ENCODE measurements around the gene UBE2V1.

The UBE2V1 gene

GRCh38 chr20:50110141-50111047 is 2.6 kb downstream of the UBE2V1 start:
- H3K4me3 ChIP-seq (ENCODE audit: insufficient read depth in 1 of 2, low read depth in 1 of 2, low read length in 2 of 2) = peak overlapping the region in 1 of 2 experiments; percentile 90
- no peaks in the 10 kb centered on the region for H3K9me3 ChIP-seq (ENCODE audit: control insufficient read depth, low read length)
- H2BK120ac ChIP-seq (ENCODE audit: low read depth, low read length) = no peak overlapping the region
- H4K8ac ChIP-seq (ENCODE audit: low read length) = no peak overlapping the region
- H3K9ac ChIP-seq (ENCODE audit: low read length) = peak overlapping the region; percentile 97
- no peak overlapping the region for H2BK12ac ChIP-seq (ENCODE audit: low read length in 2 of 2)
- no peak overlapping the region for H2AFZ ChIP-seq (ENCODE audit: low read depth, low read length)
- peaks cover 10% of the 10 kb centered on the region for H3K79me1 ChIP-seq (replicated peaks; ENCODE audit: low read length, poor library complexity, severe bottlenecking)
- H3K36me3 ChIP-seq (ENCODE audit: control insufficient read depth in 1 of 2, insufficient read depth in 2 of 2, low read depth in 1 of 2, low read length in 2 of 2) = peaks cover 3 to 27% of the 10 kb centered on the region in 2 experiments
- no peaks in the 10 kb centered on the region for H3K27me3 ChIP-seq (ENCODE audit: control insufficient read depth in 1 of 2, insufficient read depth in 1 of 2, low read length in 2 of 2)
- no peak overlapping the region for H2BK5ac ChIP-seq (ENCODE audit: low read depth, low read length, poor library complexity, severe bottlenecking)
- 44% methylated on average over 3 of the region's 4 CpGs for WGBS
- no peak overlapping the region for H3K14ac ChIP-seq (ENCODE audit: low read length in 2 of 2)
- no peak overlapping the region for H3K27ac ChIP-seq (ENCODE audit: low read length, poor library complexity, severe bottlenecking)
- H4K91ac ChIP-seq (ENCODE audit: low read length) = no peak overlapping the region
- no peak overlapping the region for H3K18ac ChIP-seq (ENCODE audit: low read depth in 1 of 2, low read length in 2 of 2)
- H3K23ac ChIP-seq (ENCODE audit: low read length in 2 of 2) = no peak overlapping the region
- H2BK15ac ChIP-seq (ENCODE audit: low read depth, poor library complexity, severe bottlenecking) = no peak overlapping the region
- H3K4me1 ChIP-seq (ENCODE audit: control insufficient read depth, insufficient read depth, low read depth, low read length) = peaks cover 24% of the 10 kb centered on the region
- DNase-seq = peak; percentile 50
- no peak overlapping the region for H3K4me2 ChIP-seq (ENCODE audit: low read length, poor library complexity, severe bottlenecking)
- H2AK5ac ChIP-seq (ENCODE audit: low read length, severe bottlenecking) = no peak overlapping the region
- no peak overlapping the region for H3K4ac ChIP-seq (ENCODE audit: low read depth in 1 of 2, low read length in 2 of 2)

DNA sequence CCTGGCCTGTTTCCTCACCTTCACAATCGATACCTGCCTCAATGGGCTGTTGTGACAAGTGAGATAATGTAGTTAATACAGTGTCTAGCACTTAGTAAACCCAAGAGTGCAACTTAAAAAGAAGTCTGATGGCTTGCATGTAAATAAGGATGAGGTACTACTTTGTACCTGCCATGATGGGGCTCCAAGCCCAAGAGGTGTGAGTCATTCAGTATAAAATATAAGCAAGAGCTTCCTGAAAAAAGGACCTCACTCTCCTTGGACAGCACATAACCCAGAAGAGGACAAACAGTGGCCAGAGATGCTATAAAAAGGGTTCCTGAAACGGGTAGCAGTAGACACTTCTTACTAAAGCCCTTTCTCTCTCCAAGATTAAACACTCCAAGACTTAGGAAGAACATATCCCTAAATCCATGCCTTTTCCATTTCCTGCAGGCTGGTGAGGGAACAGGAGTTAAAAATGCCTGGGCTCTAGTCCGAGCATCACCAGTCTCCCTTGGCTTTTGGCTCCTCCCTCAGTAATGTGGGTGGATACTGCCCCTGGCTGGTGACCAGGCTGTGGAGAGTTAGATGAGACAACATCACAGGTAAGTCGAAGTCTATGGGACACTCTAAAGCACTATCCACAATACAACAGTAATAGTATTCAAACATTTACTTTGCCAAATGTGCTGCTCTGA is 4.3 kb downstream of the UBE2V1 start:
- Histone ChIP-seq H3K27ac (ENCODE audit: low read length, poor library complexity, severe bottlenecking) (no peak overlapping the region), H2AFZ (ENCODE audit: low read depth, low read length) (no peak overlapping the region), H2AK5ac (ENCODE audit: low read length, severe bottlenecking) (no peak overlapping the region), H3K4me3 (ENCODE audit: insufficient read depth in 1 of 2, low read depth in 1 of 2, low read length in 2 of 2) (no peak overlapping the region), H2BK5ac (ENCODE audit: low read depth, low read length, poor library complexity, severe bottlenecking) (no peak overlapping the region), H4K8ac (ENCODE audit: low read length) (no peak overlapping the region), H3K4ac (ENCODE audit: low read depth in 1 of 2, low read length in 2 of 2) (no peak overlapping the region), H3K27me3 (ENCODE audit: control insufficient read depth in 1 of 2, insufficient read depth in 1 of 2, low read length in 2 of 2) (no peaks in the 10 kb centered on the region), H3K4me2 (ENCODE audit: low read length, poor library complexity, severe bottlenecking) (no peak overlapping the region), H3K9me3 (ENCODE audit: control insufficient read depth, low read length) (no peaks in the 10 kb centered on the region), H2BK12ac (ENCODE audit: low read length in 2 of 2) (no peak overlapping the region), H3K36me3 (ENCODE audit: control insufficient read depth in 1 of 2, insufficient read depth in 2 of 2, low read depth in 1 of 2, low read length in 2 of 2) (peaks cover 3 to 27% of the 10 kb centered on the region in 2 experiments), H3K79me1 (replicated peaks; ENCODE audit: low read length, poor library complexity, severe bottlenecking) (peaks cover 2% of the 10 kb centered on the region), H3K18ac (ENCODE audit: low read depth in 1 of 2, low read length in 2 of 2) (no peak overlapping the region), H2BK120ac (ENCODE audit: low read depth, low read length) (no peak overlapping the region), H3K9ac (ENCODE audit: low read length) (no peak overlapping the region), H3K23ac (ENCODE audit: low read length in 2 of 2) (no peak overlapping the region), H2BK15ac (ENCODE audit: low read depth, poor library complexity, severe bottlenecking) (no peak overlapping the region), H3K4me1 (ENCODE audit: control insufficient read depth, insufficient read depth, low read depth, low read length) (peaks cover 20% of the 10 kb centered on the region), H3K14ac (ENCODE audit: low read length in 2 of 2) (no peak overlapping the region), H4K91ac (ENCODE audit: low read length) (no peak overlapping the region)
- no peak for DNase-seq
- 74% methylated on average over 3 of the region's 4 CpGs for WGBS

GRCh38 chr20:50107796-50108331 is 5.1 kb downstream of the UBE2V1 start:
- no peaks in the 10 kb centered on the region for H3K27me3 ChIP-seq (ENCODE audit: control insufficient read depth in 1 of 2, insufficient read depth in 1 of 2, low read length in 2 of 2)
- no peak overlapping the region for H4K8ac ChIP-seq (ENCODE audit: low read length)

GRCh38 chr20:50107086-50107660 is 5.8 kb downstream of the UBE2V1 start:
- Histone ChIP-seq H2AFZ (ENCODE audit: low read depth, low read length) (no peak overlapping the region), H2BK120ac (ENCODE audit: low read depth, low read length) (no peak overlapping the region), H3K9ac (ENCODE audit: low read length) (no peak overlapping the region), H3K23ac (ENCODE audit: low read length in 2 of 2) (no peak overlapping the region), H3K36me3 (ENCODE audit: control insufficient read depth in 1 of 2, insufficient read depth in 2 of 2, low read depth in 1 of 2, low read length in 2 of 2) (peaks cover 3 to 28% of the 10 kb centered on the region in 2 experiments), H3K14ac (ENCODE audit: low read length in 2 of 2) (no peak overlapping the region), H3K79me1 (replicated peaks; ENCODE audit: low read length, poor library complexity, severe bottlenecking) (no peaks in the 10 kb centered on the region), H3K4me2 (ENCODE audit: low read length, poor library complexity, severe bottlenecking) (no peak overlapping the region), H2BK5ac (ENCODE audit: low read depth, low read length, poor library complexity, severe bottlenecking) (no peak overlapping the region), H3K27ac (ENCODE audit: low read length, poor library complexity, severe bottlenecking) (no peak overlapping the region), H3K4me1 (ENCODE audit: control insufficient read depth, insufficient read depth, low read depth, low read length) (peaks cover 24% of the 10 kb centered on the region), H2BK12ac (ENCODE audit: low read length in 2 of 2) (no peak overlapping the region), H3K18ac (ENCODE audit: low read depth in 1 of 2, low read length in 2 of 2) (no peak overlapping the region), H3K4me3 (ENCODE audit: insufficient read depth in 1 of 2, low read depth in 1 of 2, low read length in 2 of 2) (no peak overlapping the region), H3K27me3 (ENCODE audit: control insufficient read depth in 1 of 2, insufficient read depth in 1 of 2, low read length in 2 of 2) (no peaks in the 10 kb centered on the region), H2BK15ac (ENCODE audit: low read depth, poor library complexity, severe bottlenecking) (peak overlapping the region; percentile 80), H4K8ac (ENCODE audit: low read length) (no peak overlapping the region), H2AK5ac (ENCODE audit: low read length, severe bottlenecking) (peak overlapping the region; percentile 67), H4K91ac (ENCODE audit: low read length) (no peak overlapping the region), H3K9me3 (ENCODE audit: control insufficient read depth, low read length) (no peaks in the 10 kb centered on the region), H3K4ac (ENCODE audit: low read depth in 1 of 2, low read length in 2 of 2) (no peak overlapping the region)
- no peak for DNase-seq
- WGBS = 94% methylated on average over 5 of the region's 6 CpGs

More at GRCh38 chr20:50107796-50108331, 5.1 kb downstream of the UBE2V1 start:
- WGBS = 92% methylated on average over 6 of the region's 6 CpGs
- Histone ChIP-seq H3K14ac (ENCODE audit: low read length in 2 of 2) (no peak overlapping the region), H2AFZ (ENCODE audit: low read depth, low read length) (no peak overlapping the region), H2AK5ac (ENCODE audit: low read length, severe bottlenecking) (no peak overlapping the region), H3K9ac (ENCODE audit: low read length) (no peak overlapping the region), H2BK5ac (ENCODE audit: low read depth, low read length, poor library complexity, severe bottlenecking) (no peak overlapping the region), H2BK15ac (ENCODE audit: low read depth, poor library complexity, severe bottlenecking) (no peak overlapping the region), H3K36me3 (ENCODE audit: control insufficient read depth in 1 of 2, insufficient read depth in 2 of 2, low read depth in 1 of 2, low read length in 2 of 2) (peaks cover 3 to 27% of the 10 kb centered on the region in 2 experiments), H3K23ac (ENCODE audit: low read length in 2 of 2) (no peak overlapping the region), H4K91ac (ENCODE audit: low read length) (no peak overlapping the region), H3K18ac (ENCODE audit: low read depth in 1 of 2, low read length in 2 of 2) (no peak overlapping the region), H3K27ac (ENCODE audit: low read length, poor library complexity, severe bottlenecking) (no peak overlapping the region), H3K9me3 (ENCODE audit: control insufficient read depth, low read length) (no peaks in the 10 kb centered on the region), H2BK120ac (ENCODE audit: low read depth, low read length) (no peak overlapping the region), H3K4ac (ENCODE audit: low read depth in 1 of 2, low read length in 2 of 2) (no peak overlapping the region), H3K4me3 (ENCODE audit: insufficient read depth in 1 of 2, low read depth in 1 of 2, low read length in 2 of 2) (no peak overlapping the region), H3K79me1 (replicated peaks; ENCODE audit: low read length, poor library complexity, severe bottlenecking) (no peaks in the 10 kb centered on the region), H3K4me2 (ENCODE audit: low read length, poor library complexity, severe bottlenecking) (no peak overlapping the region), H3K4me1 (ENCODE audit: control insufficient read depth, insufficient read depth, low read depth, low read length) (peaks cover 20% of the 10 kb centered on the region), H2BK12ac (ENCODE audit: low read length in 2 of 2) (no peak overlapping the region)
- DNase-seq = no peak
